Stimulated activated effector memory CD8-positive, alpha-beta T cell treated with anti-CD3 and anti-CD28 coated beads, Interleukin-12 subunit alpha, Interleukin-12 subunit beta, amount 100 ng/mL, for 72 hours (primary cell): ENCODE data around the gene AARS2.
A peak's percentile ranks its signal among the peaks of the same experiment; 100 is the strongest.

Experiments used
- ATAC-seq: fragments of 150-1000 bp; cut with Tn5 transposase; 2 replicates; pipeline ENCODE4 v1.10.0; 2021
- DNase-seq, 2 donors: peaks; one replicate each; pipeline ENCODE4 v3.0.0; 2021 to 2022; ENCODE audit warnings: low spot score in 2 of 2
- H3K27ac Mint-ChIP-seq: one replicate; pipeline ENCODE4 v1.8.0; 2022; ENCODE audit warnings: mild to moderate bottlenecking, mixed read lengths
- H3K36me3 Mint-ChIP-seq: one replicate; pipeline ENCODE4 v1.8.0; 2022; ENCODE audit warnings: mild to moderate bottlenecking, mixed read lengths
- H3K4me1 Mint-ChIP-seq: one replicate; pipeline ENCODE4 v1.8.0; 2022; ENCODE audit warnings: mixed read lengths
- H3K4me3 Mint-ChIP-seq: one replicate; pipeline ENCODE4 v1.8.0; 2022; ENCODE audit warnings: mild to moderate bottlenecking, mixed read lengths
- H3K9me3 Mint-ChIP-seq: one replicate; pipeline ENCODE4 v1.8.0; 2022; ENCODE audit warnings: mixed read lengths

AARS2 gene

DNA sequence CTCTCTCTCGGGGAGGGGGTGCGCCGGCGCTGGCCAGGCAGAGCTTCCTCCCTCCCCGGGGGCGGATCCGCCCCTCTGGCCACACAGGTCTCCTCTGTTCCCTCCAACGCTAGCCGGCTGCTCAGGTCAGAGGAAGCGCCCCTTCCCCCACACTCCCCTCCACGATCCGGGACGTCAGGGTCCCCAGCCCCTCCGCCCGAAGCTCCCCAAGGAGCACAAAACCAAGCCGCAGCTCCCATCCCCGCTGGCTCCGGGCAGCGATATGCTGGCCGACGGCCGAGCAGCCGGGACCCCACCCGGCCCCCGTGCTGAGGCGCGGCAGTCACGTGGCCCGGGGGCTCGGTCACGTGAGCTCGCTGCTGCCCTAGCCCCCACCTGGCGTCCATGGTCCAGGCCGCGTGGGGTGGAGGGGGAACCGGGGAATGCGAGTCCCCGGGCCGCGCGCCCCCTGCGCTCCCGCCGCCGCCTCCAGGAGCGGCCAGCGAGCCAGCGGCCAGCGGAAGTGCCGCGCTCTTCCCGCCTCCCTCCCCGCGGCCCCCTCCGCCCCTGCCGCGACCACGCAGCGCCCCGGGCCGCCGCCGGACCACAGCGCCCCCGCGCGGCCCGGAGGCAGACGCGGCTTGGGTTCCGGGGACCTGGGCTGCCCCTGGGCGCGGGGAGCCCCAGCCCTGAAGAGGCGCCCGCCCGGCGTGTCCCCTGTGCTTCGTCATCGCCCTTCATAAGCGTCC is 56.0 kb downstream of the AARS2 start, which contains the start of gene SLC35B2:
TSS of gene SLC35B2 (minus strand) at position 504 of the 728 bp plus-strand sequence. CDS start at position 386, 118 bp downstream.
- Mint-ChIP-seq H3K36me3 (peaks cover 98% of the 10 kb centered on the region), H3K27ac (peak within 1 kb of the TSS; percentile 100)
- DNase-seq: peak; percentile 69 to 85

DNA sequence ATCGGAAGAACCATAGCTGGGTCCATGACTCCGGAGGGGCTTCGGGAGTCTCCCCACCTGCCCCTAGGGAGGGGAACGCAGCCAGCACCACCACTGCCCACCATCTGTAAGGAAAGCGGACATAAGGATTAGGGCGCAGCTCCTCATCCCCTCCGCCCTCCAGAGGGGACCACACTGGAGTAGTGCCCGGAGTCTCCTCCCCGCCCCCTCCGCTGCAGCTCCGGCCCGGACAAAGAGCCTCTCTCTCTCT is 56.4 kb downstream of the AARS2 start:
- Mint-ChIP-seq H3K4me3 (peak overlapping the region; percentile 88), H3K4me1 (peaks cover 81% of the 10 kb centered on the region), H3K36me3 (peaks cover 98% of the 10 kb centered on the region), H3K27ac (peak overlapping the region; percentile 100), H3K9me3 (no peaks in the 10 kb centered on the region)
- peak; percentile 33 for ATAC-seq
- DNase-seq: no peak

More for the DNA sequence above, 56.0 kb downstream of the AARS2 start, which contains the start of gene SLC35B2:
- Mint-ChIP-seq H3K4me1 (peaks cover 81% of the 10 kb centered on the region), H3K4me3 (peak within 1 kb of the TSS; percentile 88), H3K9me3 (no peaks in the 10 kb centered on the region)
- ATAC-seq: peak; percentile 78

DNA sequence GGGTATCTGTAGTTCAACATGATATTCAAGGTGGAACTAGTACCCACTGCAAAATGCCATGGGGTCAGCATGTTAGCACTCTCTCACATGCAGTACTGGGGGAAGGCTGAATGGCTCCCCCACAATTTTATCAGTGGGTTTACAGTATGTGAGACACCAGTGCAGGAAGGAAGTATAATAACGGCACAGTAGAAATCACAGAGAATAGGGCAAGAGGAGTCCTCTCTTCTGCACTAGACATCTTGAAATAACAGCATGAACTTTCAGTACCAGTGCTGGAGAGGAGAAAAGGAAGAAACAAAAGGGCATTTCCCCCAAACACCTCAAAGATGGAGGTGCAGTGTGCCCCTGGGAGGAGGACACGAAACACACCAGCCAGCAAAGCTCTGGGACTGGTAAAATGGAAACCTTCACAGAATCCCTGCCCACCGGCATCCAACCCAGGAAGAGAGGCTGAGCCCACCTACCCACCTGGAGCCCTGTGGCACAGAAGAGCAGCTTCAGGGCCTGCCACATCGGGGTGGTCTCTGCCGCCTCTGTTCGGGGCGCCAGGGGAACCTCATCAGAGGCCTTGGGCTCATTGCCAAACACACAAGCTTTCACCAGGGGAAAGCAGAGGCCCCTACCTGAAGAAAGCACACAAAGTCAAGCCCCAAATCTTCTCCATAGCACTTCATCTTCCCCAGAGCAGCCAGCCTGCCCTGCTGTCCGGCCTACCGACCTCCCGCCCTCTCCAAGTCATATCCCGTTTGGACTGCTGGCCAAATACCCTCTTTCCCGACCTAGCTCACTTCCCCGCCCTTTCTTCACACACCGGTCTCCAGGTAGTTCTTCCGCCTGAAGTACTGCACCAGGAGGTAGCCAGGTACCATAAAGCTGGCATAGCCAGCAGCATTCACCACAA is 57.0 kb downstream of the AARS2 start:
- peak; percentile 6 for ATAC-seq
- Mint-ChIP-seq H3K27ac (peak overlapping the region; percentile 100), H3K4me1 (peaks cover 78% of the 10 kb centered on the region), H3K9me3 (no peaks in the 10 kb centered on the region), H3K36me3 (peaks cover 98% of the 10 kb centered on the region), H3K4me3 (peak overlapping the region; percentile 88)
- peak in 1 of 2 donors; percentile 68 for DNase-seq

DNA sequence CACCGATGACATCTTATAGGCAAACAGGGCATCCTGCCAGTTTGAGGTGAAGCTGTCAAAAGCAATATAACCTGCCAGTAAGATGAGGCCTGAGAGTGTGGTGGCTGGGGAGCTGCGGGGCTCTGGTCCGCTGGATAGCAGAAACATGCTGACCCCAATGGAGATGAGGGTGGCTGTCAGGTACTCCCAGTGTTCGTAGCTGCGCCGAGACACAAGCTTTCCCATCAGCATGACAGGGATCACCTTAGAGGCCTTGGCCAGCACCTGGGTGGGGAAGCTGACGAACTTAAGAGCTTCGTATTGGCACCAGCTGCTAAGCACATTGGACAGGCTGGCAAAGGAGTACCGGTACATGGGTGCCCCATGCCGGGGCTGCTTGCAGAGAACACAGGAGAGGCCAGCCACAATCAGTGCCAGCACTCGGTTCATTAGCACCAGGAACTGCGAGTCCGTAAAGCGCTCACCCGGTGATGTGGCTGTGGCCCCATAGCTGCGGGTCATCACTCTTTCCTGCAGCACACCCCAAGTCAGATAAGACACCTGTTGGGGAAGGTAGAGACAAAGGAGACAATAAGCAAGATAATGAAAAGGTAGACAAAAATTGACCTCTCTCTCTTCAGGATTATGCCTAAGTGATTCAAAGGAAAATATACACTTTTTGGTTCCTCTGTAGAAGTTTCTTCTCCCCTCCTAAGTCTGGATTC is 57.9 kb downstream of the AARS2 start:
- DNase-seq (no peak), ATAC-seq (peak; percentile 1)
- Mint-ChIP-seq H3K36me3 (peaks cover 98% of the 10 kb centered on the region), H3K4me1 (peaks cover 80% of the 10 kb centered on the region), H3K9me3 (no peaks in the 10 kb centered on the region), H3K4me3 (peak overlapping the region; percentile 88), H3K27ac (peak overlapping the region; percentile 100)

DNA sequence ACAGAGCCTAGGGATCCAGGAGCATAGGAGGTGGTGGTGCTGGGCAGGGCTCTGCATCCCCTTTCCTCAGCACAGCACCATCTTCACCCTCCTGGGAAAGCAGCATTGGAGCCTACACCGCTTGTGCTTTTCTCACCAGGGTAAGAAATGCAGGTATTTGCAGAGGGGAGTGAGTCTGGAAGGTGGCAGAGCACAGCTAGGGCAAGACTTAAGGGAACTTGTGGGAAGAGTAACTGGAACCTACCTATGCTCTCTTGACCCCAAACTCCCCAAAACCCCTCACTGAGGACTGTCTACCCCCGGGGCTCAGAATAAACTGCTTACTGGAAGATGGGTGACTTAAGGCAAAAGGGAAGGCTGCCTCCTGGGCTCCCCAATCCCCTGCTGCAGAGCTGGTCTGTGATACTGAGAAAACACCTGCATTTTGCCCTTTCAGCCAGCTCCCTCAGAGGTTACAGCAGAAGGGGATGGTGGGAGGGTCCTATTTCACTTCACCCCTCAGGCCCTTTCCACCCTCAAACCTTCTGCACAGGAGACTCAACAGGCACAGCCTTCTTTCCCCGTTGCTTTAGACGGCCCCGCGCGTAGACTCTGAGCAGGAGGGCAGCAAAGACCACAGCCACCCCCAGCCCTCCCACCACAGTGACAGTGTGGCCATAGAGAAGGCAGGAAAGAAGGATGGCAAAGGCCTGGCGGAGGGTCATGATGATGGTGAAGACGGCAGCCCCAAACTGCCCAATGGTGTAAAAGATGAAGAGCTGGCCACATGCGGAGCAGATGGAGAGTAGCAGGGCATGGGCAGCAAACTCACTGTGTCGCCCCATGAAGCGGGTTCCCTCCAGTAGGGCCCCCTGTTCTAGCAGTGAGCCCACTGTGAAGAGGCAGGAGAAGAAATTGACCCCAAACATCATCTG is 58.7 kb downstream of the AARS2 start:
- DNase-seq (no peak), ATAC-seq (peak; percentile 2)
- Mint-ChIP-seq H3K9me3 (no peaks in the 10 kb centered on the region), H3K36me3 (peaks cover 98% of the 10 kb centered on the region), H3K4me1 (peaks cover 88% of the 10 kb centered on the region), H3K4me3 (peak overlapping the region; percentile 88), H3K27ac (peak overlapping the region; percentile 100)

DNA sequence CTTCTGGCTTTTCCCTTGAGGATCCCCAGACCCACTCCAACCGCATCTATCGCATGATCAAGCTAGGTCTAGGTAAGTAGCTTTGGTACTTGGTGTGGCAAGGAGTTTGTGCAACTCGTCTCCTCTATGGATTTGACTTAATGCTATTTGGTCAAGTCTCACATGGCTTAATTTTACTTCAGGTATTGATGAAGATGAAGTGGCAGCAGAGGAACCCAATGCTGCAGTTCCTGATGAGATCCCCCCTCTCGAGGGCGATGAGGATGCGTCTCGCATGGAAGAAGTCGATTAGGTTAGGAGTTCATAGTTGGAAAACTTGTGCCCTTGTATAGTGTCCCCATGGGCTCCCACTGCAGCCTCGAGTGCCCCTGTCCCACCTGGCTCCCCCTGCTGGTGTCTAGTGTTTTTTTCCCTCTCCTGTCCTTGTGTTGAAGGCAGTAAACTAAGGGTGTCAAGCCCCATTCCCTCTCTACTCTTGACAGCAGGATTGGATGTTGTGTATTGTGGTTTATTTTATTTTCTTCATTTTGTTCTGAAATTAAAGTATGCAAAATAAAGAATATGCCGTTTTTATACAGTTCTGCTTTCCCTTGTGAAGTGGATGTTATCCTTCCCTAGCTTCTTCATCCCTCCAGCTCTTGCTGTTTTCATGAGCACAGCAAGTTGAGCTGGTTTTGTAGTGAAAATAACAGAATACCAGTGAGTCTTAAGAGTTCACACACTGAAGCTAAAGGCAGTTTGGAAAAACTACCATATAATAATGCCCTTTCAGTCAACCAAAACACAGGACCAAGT is 59.6 kb downstream of the AARS2 start:
- DNase-seq: peak; percentile 48 to 81
- Mint-ChIP-seq H3K9me3 (no peaks in the 10 kb centered on the region), H3K36me3 (peaks cover 98% of the 10 kb centered on the region), H3K4me1 (peaks cover 90% of the 10 kb centered on the region), H3K27ac (peak overlapping the region; percentile 100), H3K4me3 (peak overlapping the region; percentile 88)
- ATAC-seq: no peak

DNA sequence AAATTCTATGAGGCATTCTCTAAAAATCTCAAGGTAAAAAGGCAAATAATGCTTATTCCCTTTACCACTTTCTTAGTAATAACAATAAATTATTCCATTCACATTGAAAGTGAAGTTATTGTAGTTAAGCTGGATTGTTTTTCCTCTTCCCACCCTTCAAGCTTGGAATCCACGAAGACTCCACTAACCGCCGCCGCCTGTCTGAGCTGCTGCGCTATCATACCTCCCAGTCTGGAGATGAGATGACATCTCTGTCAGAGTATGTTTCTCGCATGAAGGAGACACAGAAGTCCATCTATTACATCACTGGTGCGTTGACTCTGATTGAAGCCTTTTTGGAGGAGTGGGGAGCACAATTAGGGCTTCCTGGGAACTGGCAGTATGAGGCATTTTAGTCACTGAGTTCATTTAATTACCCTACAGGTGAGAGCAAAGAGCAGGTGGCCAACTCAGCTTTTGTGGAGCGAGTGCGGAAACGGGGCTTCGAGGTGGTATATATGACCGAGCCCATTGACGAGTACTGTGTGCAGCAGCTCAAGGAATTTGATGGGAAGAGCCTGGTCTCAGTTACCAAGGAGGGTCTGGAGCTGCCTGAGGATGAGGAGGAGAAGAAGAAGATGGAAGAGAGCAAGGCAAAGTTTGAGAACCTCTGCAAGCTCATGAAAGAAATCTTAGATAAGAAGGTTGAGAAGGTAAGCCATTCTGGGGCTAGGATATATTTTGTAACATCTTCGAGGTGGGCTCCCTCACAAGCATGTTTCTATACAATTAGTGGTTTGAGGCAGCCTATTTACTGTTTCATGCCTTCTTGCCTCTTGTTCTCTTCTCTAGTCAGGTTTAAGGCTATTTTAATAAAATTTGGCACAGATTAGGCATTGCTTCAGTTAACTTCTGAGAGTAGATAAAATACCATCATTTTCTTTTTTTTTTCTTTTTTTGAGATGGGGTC is 61.3 kb downstream of the AARS2 start:
- H3K27ac Mint-ChIP-seq: peak overlapping the region; percentile 100
- DNase-seq: no peak

DNA sequence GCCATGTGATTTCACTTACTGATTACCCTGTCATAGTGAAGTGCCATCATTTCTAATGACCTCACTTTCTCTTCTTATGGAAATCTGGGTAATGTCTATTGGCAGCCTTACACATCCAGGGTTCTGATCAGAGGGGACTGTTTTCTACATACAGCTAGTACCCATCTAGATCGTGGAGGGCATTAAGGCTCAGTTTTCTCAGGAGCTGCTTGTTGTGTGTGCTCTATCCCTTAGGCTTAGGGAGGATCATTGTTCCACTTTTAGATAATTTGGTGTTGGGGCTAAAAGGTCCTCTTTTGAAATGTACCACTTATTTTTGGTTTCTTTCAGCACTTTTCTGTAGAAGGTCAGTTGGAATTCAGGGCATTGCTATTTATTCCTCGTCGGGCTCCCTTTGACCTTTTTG is 62.4 kb downstream of the AARS2 start:
- Mint-ChIP-seq H3K36me3 (peaks cover 100% of the 10 kb centered on the region), H3K4me3 (peak overlapping the region; percentile 96), H3K9me3 (no peaks in the 10 kb centered on the region)

More for the DNA sequence above, 61.3 kb downstream of the AARS2 start:
- Mint-ChIP-seq H3K9me3 (no peaks in the 10 kb centered on the region), H3K4me1 (peaks cover 95% of the 10 kb centered on the region), H3K36me3 (peaks cover 100% of the 10 kb centered on the region), H3K4me3 (peak overlapping the region; percentile 29)
- ATAC-seq: no peak

DNA sequence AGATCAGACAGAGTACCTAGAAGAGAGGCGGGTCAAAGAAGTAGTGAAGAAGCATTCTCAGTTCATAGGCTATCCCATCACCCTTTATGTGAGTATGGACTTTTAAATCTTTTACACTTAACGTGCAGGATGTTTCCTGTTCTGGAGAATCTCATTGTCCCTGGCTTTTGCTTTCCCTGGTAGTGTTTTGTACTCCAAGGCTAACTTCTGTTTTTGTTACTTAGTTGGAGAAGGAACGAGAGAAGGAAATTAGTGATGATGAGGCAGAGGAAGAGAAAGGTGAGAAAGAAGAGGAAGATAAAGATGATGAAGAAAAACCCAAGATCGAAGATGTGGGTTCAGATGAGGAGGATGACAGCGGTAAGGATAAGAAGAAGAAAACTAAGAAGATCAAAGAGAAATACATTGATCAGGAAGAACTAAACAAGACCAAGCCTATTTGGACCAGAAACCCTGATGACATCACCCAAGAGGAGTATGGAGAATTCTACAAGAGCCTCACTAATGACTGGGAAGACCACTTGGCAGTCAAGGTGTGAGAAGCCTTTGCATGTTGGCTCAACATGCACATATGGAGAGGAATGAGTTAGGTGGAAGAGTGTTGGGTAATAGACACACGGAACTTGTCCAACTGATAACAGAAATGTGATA is 63.0 kb downstream of the AARS2 start:
- H3K4me3 Mint-ChIP-seq: peak overlapping the region; percentile 96
- H3K9me3 Mint-ChIP-seq: no peaks in the 10 kb centered on the region
- peaks cover 100% of the 10 kb centered on the region for H3K36me3 Mint-ChIP-seq
- ATAC-seq (no peak), DNase-seq (no peak)
- peaks cover 89% of the 10 kb centered on the region for H3K4me1 Mint-ChIP-seq
- peak overlapping the region; percentile 100 for H3K27ac Mint-ChIP-seq

More for the DNA sequence above, 62.4 kb downstream of the AARS2 start:
- DNase-seq (no peak), ATAC-seq (no peak)
- Mint-ChIP-seq H3K4me1 (peaks cover 89% of the 10 kb centered on the region), H3K27ac (peak overlapping the region; percentile 100)
